Fibroblast of pulmonary artery (primary cell): Measurements from ENCODE around the gene TSACC.

Experiments
- DNase-seq: peaks from one replicate; pipeline ENCODE4 v3.0.0-alpha.2; 2010; ENCODE audit warnings: low read depth
- H3K4me3 ChIP-seq: replicated peaks from 2 replicates; pipeline ENCODE4 v1.5.1; 2011; ENCODE audit warnings: low read depth, mild to moderate bottlenecking, control low read depth, low read length, moderate library complexity
- TF ChIP-seq, protein P1 (sequence below): IDR thresholded peaks from 2 replicates; pipeline ENCODE4 v1.5.1; 2011; ENCODE audit warnings: mild to moderate bottlenecking, control low read depth, low read length, inconsistent platforms; ENCODE audit errors: missing control alignments

TSACC gene

GRCh38 chr1:156338180-156338976, at the start of gene TSACC, which contains the start of gene CCT3:
TSS of gene TSACC (plus strand) at chr1:156338526. CDS start at chr1:156339758, 1,232 bp downstream.
TSS of gene CCT3 (minus strand) at chr1:156338292. CDS start at chr1:156338184, 108 bp downstream.
- peak; percentile 100 for DNase-seq
- peak within 1 kb of the TSS; percentile 96 for H3K4me3 ChIP-seq
- TF ChIP-seq, protein P1, sequence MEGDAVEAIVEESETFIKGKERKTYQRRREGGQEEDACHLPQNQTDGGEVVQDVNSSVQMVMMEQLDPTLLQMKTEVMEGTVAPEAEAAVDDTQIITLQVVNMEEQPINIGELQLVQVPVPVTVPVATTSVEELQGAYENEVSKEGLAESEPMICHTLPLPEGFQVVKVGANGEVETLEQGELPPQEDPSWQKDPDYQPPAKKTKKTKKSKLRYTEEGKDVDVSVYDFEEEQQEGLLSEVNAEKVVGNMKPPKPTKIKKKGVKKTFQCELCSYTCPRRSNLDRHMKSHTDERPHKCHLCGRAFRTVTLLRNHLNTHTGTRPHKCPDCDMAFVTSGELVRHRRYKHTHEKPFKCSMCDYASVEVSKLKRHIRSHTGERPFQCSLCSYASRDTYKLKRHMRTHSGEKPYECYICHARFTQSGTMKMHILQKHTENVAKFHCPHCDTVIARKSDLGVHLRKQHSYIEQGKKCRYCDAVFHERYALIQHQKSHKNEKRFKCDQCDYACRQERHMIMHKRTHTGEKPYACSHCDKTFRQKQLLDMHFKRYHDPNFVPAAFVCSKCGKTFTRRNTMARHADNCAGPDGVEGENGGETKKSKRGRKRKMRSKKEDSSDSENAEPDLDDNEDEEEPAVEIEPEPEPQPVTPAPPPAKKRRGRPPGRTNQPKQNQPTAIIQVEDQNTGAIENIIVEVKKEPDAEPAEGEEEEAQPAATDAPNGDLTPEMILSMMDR, result no peak

- TF ChIP-seq, protein P1, result no peak
- H3K4me3 ChIP-seq, result no peak overlapping the region
- no peak for DNase-seq
These were observed 48.5 kb upstream of the TSACC start for GRCh38 chr1:156289857-156290256.

DNA sequence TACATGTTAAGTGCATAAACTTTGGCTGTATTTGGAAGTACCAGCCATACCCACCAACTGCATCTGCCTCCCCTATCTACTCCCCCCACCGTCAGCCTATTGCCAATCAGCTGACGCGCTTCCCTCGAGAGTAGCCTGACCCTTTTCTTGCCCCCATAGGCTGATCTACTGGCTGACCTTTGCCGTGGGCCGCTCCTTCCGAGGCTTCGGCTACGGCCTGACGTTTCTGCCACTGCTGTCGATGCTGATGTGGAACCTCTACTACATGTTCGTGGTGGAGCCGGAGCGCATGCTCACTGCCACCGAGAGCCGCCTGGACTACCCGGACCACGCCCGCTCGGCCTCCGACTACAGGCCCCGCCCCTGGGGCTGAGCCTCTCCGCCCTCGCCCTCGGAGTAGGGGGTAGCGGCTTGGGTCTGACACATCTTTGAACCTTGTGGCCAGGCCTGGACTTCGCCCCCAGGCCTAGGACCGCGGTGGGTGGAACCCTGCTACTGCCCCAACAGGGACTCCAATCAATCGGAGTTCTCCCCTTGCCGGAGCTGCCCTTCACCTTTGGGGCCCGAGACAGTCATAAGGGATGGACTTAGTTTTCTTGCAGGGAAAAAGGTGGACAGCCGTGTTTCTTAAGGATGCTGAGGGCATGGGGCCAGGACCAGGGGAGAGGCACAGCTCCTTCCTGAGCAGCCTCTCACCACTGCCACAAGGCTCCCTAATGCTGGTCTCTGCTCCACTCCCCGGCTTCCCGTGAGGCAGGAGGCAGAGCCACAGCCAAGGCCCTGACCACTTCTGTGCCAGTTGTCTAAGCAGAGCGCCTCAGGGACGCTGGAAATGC, 46.9 kb upstream of the TSACC start:
- H3K4me3 ChIP-seq, result peak overlapping the region; percentile 55
- peak; percentile 77 for DNase-seq
- TF ChIP-seq, protein P1, result no peak

DNA sequence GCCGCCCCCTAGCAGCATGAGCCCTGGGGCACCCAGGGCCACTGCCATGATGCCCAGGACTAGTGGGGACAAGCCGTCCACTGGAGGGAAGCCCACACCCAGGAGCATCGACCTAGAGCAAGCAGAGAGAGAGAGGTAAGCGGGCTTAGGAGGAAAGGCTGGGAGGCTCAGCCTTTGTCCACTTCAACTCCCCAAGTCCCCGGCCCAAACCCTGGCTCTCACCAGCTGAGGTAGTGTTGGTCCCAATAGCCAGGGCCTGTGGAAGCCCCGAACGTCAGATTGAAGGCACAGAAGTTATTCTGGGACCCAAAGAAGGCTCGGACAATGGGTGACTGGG, 45.3 kb upstream of the TSACC start:
- TF ChIP-seq, protein P1, result no peak
- no peak for DNase-seq
- H3K4me3 ChIP-seq, result no peak overlapping the region

GRCh38 chr1:156293895-156294294, 44.4 kb upstream of the TSACC start:
- TF ChIP-seq, protein P1, result no peak
- no peak for DNase-seq
- peak overlapping the region; percentile 97 for H3K4me3 ChIP-seq

DNA sequence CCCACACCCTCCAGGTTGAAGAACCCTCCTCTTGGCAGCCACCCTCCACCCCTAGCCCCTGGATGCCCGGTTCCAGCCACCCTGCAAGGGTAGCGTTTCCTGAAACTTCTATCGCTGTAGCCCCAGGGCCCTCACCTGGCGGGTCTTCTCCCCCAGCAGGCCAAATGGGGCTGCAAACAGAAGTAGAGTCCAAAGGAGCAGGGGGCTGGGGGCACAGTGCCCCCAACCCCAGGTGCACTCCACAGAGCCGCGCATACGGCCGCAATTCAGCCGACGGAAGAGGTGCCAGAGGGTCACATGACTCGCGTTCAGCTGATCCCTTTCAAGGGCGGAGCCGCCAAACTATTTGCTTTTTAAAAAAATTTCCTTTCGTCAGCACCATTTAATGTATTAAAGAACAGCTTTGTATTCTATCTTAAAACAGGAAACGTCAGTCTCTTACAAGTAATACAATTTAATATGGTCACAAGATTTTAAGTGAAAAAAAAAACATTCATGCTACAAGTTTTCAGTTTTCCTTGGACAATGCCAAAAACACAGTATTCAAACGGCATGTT, 42.9 kb upstream of the TSACC start, which contains the start of gene GLMP:
Gene GLMP (minus strand): TSS at position 289 of the 557 bp plus-strand sequence. CDS start 34 bp downstream, at position 255.
- H3K4me3 ChIP-seq, result peak within 1 kb of the TSS; percentile 97
- TF ChIP-seq, protein P1, result no peak
- peak; percentile 80 for DNase-seq
